Middle frontal gyrus (tissue), 1 donor: ENCODE results near the gene ATP11A.

Source experiments
- DNase-seq: peaks from one replicate; pipeline ENCODE4 v3.0.0-alpha.2; 2015; ENCODE audit warnings: low spot score; ENCODE audit errors: extremely low spot score

The ATP11A gene

GRCh38 chr13:112709825-112710783 lies 20.3 kb downstream of the ATP11A start:
- DNase-seq, result no peak

- DNase-seq, result no peak
Measured at GRCh38 chr13:112710855-112711527, 21.2 kb downstream of the ATP11A start.

GRCh38 chr13:112711528-112712265 lies 21.9 kb downstream of the ATP11A start:
- peak; percentile 48 for DNase-seq

GRCh38 chr13:112712451-112713207 lies 22.8 kb downstream of the ATP11A start:
- no peak for DNase-seq

GRCh38 chr13:112713517-112714253 lies 23.8 kb downstream of the ATP11A start:
- no peak for DNase-seq

- DNase-seq, result no peak
Measured at GRCh38 chr13:112714376-112715174, 24.7 kb downstream of the ATP11A start.

GRCh38 chr13:112715210-112715609 lies 25.4 kb downstream of the ATP11A start:
- no peak for DNase-seq

- no peak for DNase-seq
Measured at GRCh38 chr13:112715715-112716460, 26.1 kb downstream of the ATP11A start.

- no peak for DNase-seq
Measured at GRCh38 chr13:112716461-112716820, 26.6 kb downstream of the ATP11A start.

- DNase-seq, result no peak
Measured at GRCh38 chr13:112716841-112717520, 27.1 kb downstream of the ATP11A start.

GRCh38 chr13:112718318-112718717 lies 28.5 kb downstream of the ATP11A start:
- no peak for DNase-seq

GRCh38 chr13:112719016-112719415 lies 29.2 kb downstream of the ATP11A start:
- no peak for DNase-seq

- DNase-seq, result no peak
Measured at GRCh38 chr13:112719556-112719955, 29.7 kb downstream of the ATP11A start.

- no peak for DNase-seq
Measured at GRCh38 chr13:112720251-112720650, 30.4 kb downstream of the ATP11A start.

- no peak for DNase-seq
Measured at GRCh38 chr13:112720814-112721197, 31.0 kb downstream of the ATP11A start.

- no peak for DNase-seq
Measured at GRCh38 chr13:112721198-112722104, 31.6 kb downstream of the ATP11A start.
